GM18868 (cell line): ENCODE measurements around the gene NAA16.
"Not testable (repeated sequence)": the region's sequence is repeated elsewhere in the genome, so short reads cannot be mapped to it uniquely, and the experiment has no call there.

Experiments used
- ATAC-seq: cut with Tn5 transposase; IDR thresholded peaks from one replicate; pipeline ENCODE4 v1.9.1; 2021; ENCODE audit warnings: mild to moderate bottlenecking, moderate library complexity; ENCODE audit not compliant: unreplicated experiment

NAA16 gene

GRCh38 chr13:41310963-41311405, at the start of gene NAA16:
NAA16 (plus strand) TSS chr13:41311267; CDS start chr13:41311529, 262 bp downstream.
- ATAC-seq: peak; percentile 74

GRCh38 chr13:41263261-41263971, 47.7 kb upstream of the NAA16 start, which contains the start of gene MTRF1:
MTRF1 (minus strand) TSS chr13:41263576; CDS start chr13:41260907, 2,669 bp downstream.
- peak; percentile 94 for ATAC-seq

GRCh38 chr13:41267106-41267505, 44.0 kb upstream of the NAA16 start:
- no peak for ATAC-seq

- ATAC-seq: no peak
Observed at GRCh38 chr13:41268764-41269163, 42.3 kb upstream of the NAA16 start.

GRCh38 chr13:41271456-41272285, 39.4 kb upstream of the NAA16 start:
- no peak for ATAC-seq

GRCh38 chr13:41273831-41274441, 37.1 kb upstream of the NAA16 start:
- ATAC-seq: no peak

GRCh38 chr13:41274881-41275280, 36.2 kb upstream of the NAA16 start:
- no peak for ATAC-seq

GRCh38 chr13:41276824-41277223, 34.2 kb upstream of the NAA16 start:
- no peak for ATAC-seq

- not testable (repeated sequence) for ATAC-seq
Observed at GRCh38 chr13:41279156-41279555, 31.9 kb upstream of the NAA16 start.

GRCh38 chr13:41282129-41282571, 28.9 kb upstream of the NAA16 start:
- ATAC-seq: no peak

- no peak for ATAC-seq
Observed at GRCh38 chr13:41284512-41285288, 26.4 kb upstream of the NAA16 start.

- ATAC-seq: no peak
Observed at GRCh38 chr13:41286370-41286769, 24.7 kb upstream of the NAA16 start.

GRCh38 chr13:41289463-41289881, 21.6 kb upstream of the NAA16 start:
- ATAC-seq: no peak

GRCh38 chr13:41291246-41291645, 19.8 kb upstream of the NAA16 start:
- ATAC-seq: no peak

- ATAC-seq: no peak
Observed at GRCh38 chr13:41293272-41293671, 17.8 kb upstream of the NAA16 start.

- ATAC-seq: no peak
Observed at GRCh38 chr13:41294914-41295313, 16.2 kb upstream of the NAA16 start.

- no peak for ATAC-seq
Observed at GRCh38 chr13:41295973-41296372, 15.1 kb upstream of the NAA16 start.

GRCh38 chr13:41296879-41297646, 14.0 kb upstream of the NAA16 start:
- ATAC-seq: no peak

GRCh38 chr13:41299316-41300094, 11.6 kb upstream of the NAA16 start:
- ATAC-seq: no peak
